NCI-H526 treated with DMSO at 0.1 percent for 48 hours (cell line): ENCODE results near the gene SLC47A2.
"Not testable (repeated sequence)": the region's sequence is repeated elsewhere in the genome, so short reads cannot be mapped to it uniquely, and the experiment has no call there.

Experiments used
- DNase-seq: peaks from one replicate; lab custom pipeline; 2025; lab: John Stamatoyannopoulos, UW

Gene SLC47A2

GRCh38 chr17:19707728-19708221, 8.6 kb downstream of the SLC47A2 start:
- DNase-seq, result no peak

- peak; percentile 6 for DNase-seq
These were observed 9.3 kb downstream of the SLC47A2 start for GRCh38 chr17:19706791-19707727.

GRCh38 chr17:19705771-19706770, 10.3 kb downstream of the SLC47A2 start:
- no peak for DNase-seq

- no peak for DNase-seq
These were observed 11.2 kb downstream of the SLC47A2 start for GRCh38 chr17:19705201-19705600.

GRCh38 chr17:19703828-19704613, 12.4 kb downstream of the SLC47A2 start:
- DNase-seq, result no peak

- no peak for DNase-seq
These were observed 13.1 kb downstream of the SLC47A2 start for GRCh38 chr17:19703106-19703827.

GRCh38 chr17:19702217-19702641, 14.2 kb downstream of the SLC47A2 start:
- no peak for DNase-seq

GRCh38 chr17:19686400-19687090, 29.8 kb downstream of the SLC47A2 start:
- DNase-seq, result no peak

GRCh38 chr17:19684909-19685580, 31.3 kb downstream of the SLC47A2 start:
- not testable (repeated sequence) for DNase-seq

GRCh38 chr17:19683117-19683516, 33.3 kb downstream of the SLC47A2 start:
- no peak for DNase-seq

- DNase-seq, result no peak
These were observed 37.6 kb downstream of the SLC47A2 start for GRCh38 chr17:19678581-19679453.

- DNase-seq, result no peak
These were observed 38.5 kb downstream of the SLC47A2 start for GRCh38 chr17:19677736-19678379.

GRCh38 chr17:19676896-19677295, 39.5 kb downstream of the SLC47A2 start:
- DNase-seq, result no peak

GRCh38 chr17:19673623-19674022, 42.8 kb downstream of the SLC47A2 start:
- DNase-seq, result no peak

- DNase-seq, result no peak
These were observed 44.2 kb downstream of the SLC47A2 start for GRCh38 chr17:19672009-19672750.

- no peak for DNase-seq
These were observed 45.0 kb downstream of the SLC47A2 start for GRCh38 chr17:19671433-19671832.

- DNase-seq, result no peak
These were observed 45.5 kb downstream of the SLC47A2 start for GRCh38 chr17:19670908-19671307.
